Lower lobe of right lung (tissue), 2 donors: Measurements from ENCODE around the gene GTF2E1. TPM values are rescaled to one million over a fixed set of nuclear protein-coding genes. Genes with fewer than 3 reads are reported as not detected.
"Not testable (repeated sequence)": the region's sequence is repeated elsewhere in the genome, so short reads cannot be mapped to it uniquely, and the experiment has no call there.

Experiments used
- ATAC-seq, 2 donors: fragments of 200-7000 bp; cut with Tn5 transposase; one replicate each; pipeline ENCODE4 v1.9.1; 2020 to 2022; ENCODE audit warnings: mild to moderate bottlenecking in 2 of 2, moderate library complexity in 2 of 2
- DNase-seq: peaks from one replicate; pipeline ENCODE4 v3.0.0-alpha.2; 2020
- H3K27ac ChIP-seq: fragments of 200-600 bp; one replicate; pipeline ENCODE4 v1.8.0; 2022
- H3K27me3 ChIP-seq: fragments of 200-600 bp; one replicate; pipeline ENCODE4 v1.8.0; 2022; ENCODE audit warnings: low read depth
- H3K36me3 ChIP-seq: fragments of 200-600 bp; one replicate; pipeline ENCODE4 v1.8.0; 2022; ENCODE audit warnings: mild to moderate bottlenecking
- H3K4me1 ChIP-seq: fragments of 200-600 bp; one replicate; pipeline ENCODE4 v1.8.0; 2022
- H3K4me3 ChIP-seq: fragments of 200-600 bp; one replicate; pipeline ENCODE4 v1.8.0; 2022; ENCODE audit warnings: mild to moderate bottlenecking
- H3K9me3 ChIP-seq: fragments of 200-600 bp; one replicate; pipeline ENCODE4 v1.8.0; 2022
- intact Hi-C: fragments of 100-400 bp; cut with DNase I; formaldehyde crosslinking; loops from one replicate; pipeline ENCODE4 v1.11.0; 2022
- total RNA-seq: library from RNA; stranded (reverse); fragmentation: NEBNext Ultra II Directional; extraction: Animal tissue kit (Norgen Biotek cat#: 25700); gene quantifications from one replicate; pipeline ENCODE4 v1.2.1, GENCODE V29; 2021
- TF ChIP-seq, protein P1 (sequence below): fragments of 200-600 bp; IDR thresholded peaks from one replicate; pipeline ENCODE4 v1.8.0; 2022; ENCODE audit warnings: antibody characterized with exemption, mild to moderate bottlenecking
- donor health status: DM: no; HTN: yes; CAD: no; lungs with severe emphysema.

Gene GTF2E1
- total RNA-seq, 1 donor from 2014 or later = 18.5 TPM

GRCh38 chr3:120778776-120779175 lies 36.2 kb downstream of the GTF2E1 start:
- TF ChIP-seq, protein P1, sequence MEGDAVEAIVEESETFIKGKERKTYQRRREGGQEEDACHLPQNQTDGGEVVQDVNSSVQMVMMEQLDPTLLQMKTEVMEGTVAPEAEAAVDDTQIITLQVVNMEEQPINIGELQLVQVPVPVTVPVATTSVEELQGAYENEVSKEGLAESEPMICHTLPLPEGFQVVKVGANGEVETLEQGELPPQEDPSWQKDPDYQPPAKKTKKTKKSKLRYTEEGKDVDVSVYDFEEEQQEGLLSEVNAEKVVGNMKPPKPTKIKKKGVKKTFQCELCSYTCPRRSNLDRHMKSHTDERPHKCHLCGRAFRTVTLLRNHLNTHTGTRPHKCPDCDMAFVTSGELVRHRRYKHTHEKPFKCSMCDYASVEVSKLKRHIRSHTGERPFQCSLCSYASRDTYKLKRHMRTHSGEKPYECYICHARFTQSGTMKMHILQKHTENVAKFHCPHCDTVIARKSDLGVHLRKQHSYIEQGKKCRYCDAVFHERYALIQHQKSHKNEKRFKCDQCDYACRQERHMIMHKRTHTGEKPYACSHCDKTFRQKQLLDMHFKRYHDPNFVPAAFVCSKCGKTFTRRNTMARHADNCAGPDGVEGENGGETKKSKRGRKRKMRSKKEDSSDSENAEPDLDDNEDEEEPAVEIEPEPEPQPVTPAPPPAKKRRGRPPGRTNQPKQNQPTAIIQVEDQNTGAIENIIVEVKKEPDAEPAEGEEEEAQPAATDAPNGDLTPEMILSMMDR = no peak
- H3K27me3 ChIP-seq = no peaks in the 10 kb centered on the region
- no peaks in the 10 kb centered on the region for H3K9me3 ChIP-seq
- no peak overlapping the region for H3K4me3 ChIP-seq
- no peak overlapping the region for H3K27ac ChIP-seq
- DNase-seq = no peak
- intact Hi-C loops = no loop called here
- ATAC-seq = no peak
- no peaks in the 10 kb centered on the region for H3K4me1 ChIP-seq
- peaks cover 36% of the 10 kb centered on the region for H3K36me3 ChIP-seq

GRCh38 chr3:120780977-120781376 lies 38.4 kb downstream of the GTF2E1 start:
- TF ChIP-seq, protein P1 = no peak
- intact Hi-C loops = no loop called here
- H3K27me3 ChIP-seq = no peaks in the 10 kb centered on the region
- ATAC-seq = no peak
- H3K4me1 ChIP-seq = no peaks in the 10 kb centered on the region
- peaks cover 36% of the 10 kb centered on the region for H3K36me3 ChIP-seq
- no peak for DNase-seq
- no peak overlapping the region for H3K27ac ChIP-seq
- no peaks in the 10 kb centered on the region for H3K9me3 ChIP-seq
- no peak overlapping the region for H3K4me3 ChIP-seq

DNA sequence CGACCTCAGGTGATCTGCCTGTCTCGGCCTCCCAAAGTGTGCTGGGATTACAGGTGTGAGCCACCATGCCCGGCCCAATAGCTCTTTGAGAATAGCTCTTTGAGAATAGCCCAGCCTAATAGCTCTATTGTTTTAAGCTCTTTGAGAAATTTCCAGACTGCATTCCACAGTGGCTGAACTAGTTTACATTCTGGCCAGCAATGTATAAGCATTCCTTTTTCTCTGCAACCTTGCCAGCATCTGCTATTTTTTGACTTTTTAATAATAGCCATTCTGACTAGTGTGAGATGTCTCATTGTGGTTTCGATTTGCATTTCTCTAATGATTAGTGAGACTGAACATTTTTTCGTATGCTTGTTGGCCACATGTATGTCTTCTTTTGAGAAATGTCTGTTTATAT lies 43.3 kb downstream of the GTF2E1 start:
- H3K27ac ChIP-seq, H3K27me3 ChIP-seq, DNase-seq, ATAC-seq, H3K4me1 ChIP-seq, H3K4me3 ChIP-seq, H3K9me3 ChIP-seq, intact Hi-C loops: not testable (repeated sequence)
- H3K36me3 ChIP-seq = peaks cover 17% of the 10 kb centered on the region

GRCh38 chr3:120791010-120791409 lies 48.5 kb downstream of the GTF2E1 start:
- TF ChIP-seq, protein P1 = no peak
- intact Hi-C loops = loop anchor here (10.0 kb wide), 1 partner anchor 226 kb away; no protein-coding TSS in a partner anchor

DNA sequence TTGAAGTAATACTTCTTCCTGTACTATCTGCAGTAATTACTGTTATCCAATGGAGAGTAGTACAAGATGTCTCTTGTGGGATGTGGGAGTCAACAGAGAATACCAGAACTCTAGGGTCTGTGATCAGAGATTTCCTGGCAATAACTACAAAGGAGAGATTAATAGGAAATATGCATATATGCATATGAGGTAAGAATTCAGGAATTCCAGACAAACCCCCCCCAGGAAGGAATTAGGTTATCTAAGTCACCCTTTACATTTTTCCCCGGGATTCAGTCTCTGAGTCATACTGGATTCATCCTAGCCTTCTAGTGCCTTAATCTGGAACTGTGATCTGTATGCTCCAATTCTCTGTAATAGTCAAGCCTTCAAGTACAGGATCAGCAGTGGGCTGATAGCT lies 49.4 kb downstream of the GTF2E1 start:
- ATAC-seq (no peak), DNase-seq (no peak)
- Histone ChIP-seq H3K27ac (no peak overlapping the region), H3K9me3 (no peaks in the 10 kb centered on the region), H3K27me3 (no peaks in the 10 kb centered on the region), H3K4me1 (no peaks in the 10 kb centered on the region), H3K4me3 (no peak overlapping the region), H3K36me3 (no peaks in the 10 kb centered on the region)
- TF ChIP-seq, protein P1 = no peak
- intact Hi-C loops = loop anchor here (10.0 kb wide), 1 partner anchor 227 kb away; no protein-coding TSS in a partner anchor

More at GRCh38 chr3:120791010-120791409, 48.5 kb downstream of the GTF2E1 start:
- ATAC-seq (no peak), DNase-seq (no peak)
- Histone ChIP-seq H3K4me1 (no peaks in the 10 kb centered on the region), H3K27ac (no peak overlapping the region), H3K9me3 (no peaks in the 10 kb centered on the region), H3K36me3 (no peaks in the 10 kb centered on the region), H3K4me3 (no peak overlapping the region), H3K27me3 (no peaks in the 10 kb centered on the region)

GRCh38 chr3:120793601-120794000 lies 51.1 kb downstream of the GTF2E1 start:
- Histone ChIP-seq H3K4me3 (no peak overlapping the region), H3K27ac (no peak overlapping the region), H3K36me3 (no peaks in the 10 kb centered on the region), H3K4me1 (no peaks in the 10 kb centered on the region), H3K27me3 (no peaks in the 10 kb centered on the region), H3K9me3 (no peaks in the 10 kb centered on the region)
- TF ChIP-seq, protein P1 = no peak
- intact Hi-C loops = loop anchor here (10.0 kb wide), 1 partner anchor 229 kb away; no protein-coding TSS in a partner anchor
- DNase-seq (no peak), ATAC-seq (no peak)
